ENCODE data around the gene TMOD2.

The TMOD2 gene

DNA sequence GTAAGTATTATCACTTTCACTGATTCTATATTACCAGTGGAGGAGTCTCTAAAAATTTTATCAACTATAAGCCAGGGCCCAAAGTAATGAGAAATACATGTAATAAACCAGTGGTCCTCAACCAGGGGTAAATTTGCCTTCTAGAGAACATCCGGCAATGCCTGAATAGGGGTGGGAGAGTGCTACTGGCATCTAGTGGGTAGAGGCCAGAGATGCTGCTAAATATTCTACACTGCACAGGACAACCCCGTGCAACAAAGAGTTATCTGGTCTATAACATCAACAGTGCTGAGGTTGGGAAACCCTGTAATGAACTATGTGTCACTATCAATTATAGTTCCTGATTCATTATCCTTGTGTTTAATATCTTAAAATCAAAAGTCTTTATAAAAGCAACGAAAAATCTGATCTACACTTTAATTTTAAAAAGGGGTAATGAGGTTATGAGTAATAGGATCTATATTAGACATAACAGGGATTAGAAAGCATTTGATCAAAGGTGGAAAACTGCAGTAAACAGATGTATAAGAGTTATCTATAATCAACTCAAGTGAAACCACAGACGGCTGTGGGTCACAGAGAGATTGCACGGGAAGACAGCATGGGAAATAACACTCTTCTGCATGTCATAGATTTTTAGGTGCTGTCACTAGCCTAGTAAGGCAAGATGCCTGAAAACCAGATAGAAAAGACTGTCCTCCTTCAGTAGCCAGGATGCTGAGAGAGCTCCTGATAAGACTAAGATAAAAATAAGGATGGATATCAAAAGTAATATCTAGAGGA is 16.0 kb upstream of the TMOD2 start:
- H3K4me3 ChIP-seq (ENCODE audit: control insufficient read depth, low read depth, low read length): no peak overlapping the region
- no peak for DNase-seq (ENCODE audit: low read depth)
- TF ChIP-seq, protein P1, sequence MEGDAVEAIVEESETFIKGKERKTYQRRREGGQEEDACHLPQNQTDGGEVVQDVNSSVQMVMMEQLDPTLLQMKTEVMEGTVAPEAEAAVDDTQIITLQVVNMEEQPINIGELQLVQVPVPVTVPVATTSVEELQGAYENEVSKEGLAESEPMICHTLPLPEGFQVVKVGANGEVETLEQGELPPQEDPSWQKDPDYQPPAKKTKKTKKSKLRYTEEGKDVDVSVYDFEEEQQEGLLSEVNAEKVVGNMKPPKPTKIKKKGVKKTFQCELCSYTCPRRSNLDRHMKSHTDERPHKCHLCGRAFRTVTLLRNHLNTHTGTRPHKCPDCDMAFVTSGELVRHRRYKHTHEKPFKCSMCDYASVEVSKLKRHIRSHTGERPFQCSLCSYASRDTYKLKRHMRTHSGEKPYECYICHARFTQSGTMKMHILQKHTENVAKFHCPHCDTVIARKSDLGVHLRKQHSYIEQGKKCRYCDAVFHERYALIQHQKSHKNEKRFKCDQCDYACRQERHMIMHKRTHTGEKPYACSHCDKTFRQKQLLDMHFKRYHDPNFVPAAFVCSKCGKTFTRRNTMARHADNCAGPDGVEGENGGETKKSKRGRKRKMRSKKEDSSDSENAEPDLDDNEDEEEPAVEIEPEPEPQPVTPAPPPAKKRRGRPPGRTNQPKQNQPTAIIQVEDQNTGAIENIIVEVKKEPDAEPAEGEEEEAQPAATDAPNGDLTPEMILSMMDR (conservative IDR thresholded peaks at IDR 0.05; ENCODE audit: control insufficient read depth, insufficient read depth, low read depth, low read length): peak; percentile 4

DNA sequence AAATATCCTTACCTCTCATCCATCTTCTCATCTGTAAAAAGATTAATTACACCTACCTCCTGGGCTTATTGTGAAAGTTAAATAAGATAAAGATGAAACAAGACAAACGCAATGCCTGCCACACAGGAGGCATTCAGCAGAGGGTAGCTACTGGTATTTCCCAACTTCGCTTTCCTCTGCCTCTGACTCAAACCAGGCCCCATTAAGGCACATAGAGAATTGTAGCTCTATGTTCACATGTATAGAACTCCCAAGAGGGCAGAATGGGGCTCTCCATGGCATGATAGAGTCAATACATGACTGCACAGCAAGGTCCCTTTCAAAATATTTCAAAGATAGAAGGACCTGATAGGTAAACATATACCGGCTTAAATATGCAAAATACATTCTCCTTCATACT is 15.3 kb upstream of the TMOD2 start:
- no peak for DNase-seq (ENCODE audit: low read depth)
- no peak overlapping the region for H3K4me3 ChIP-seq (ENCODE audit: control insufficient read depth, low read depth, low read length)
- TF ChIP-seq, protein P1 (conservative IDR thresholded peaks at IDR 0.05; ENCODE audit: control insufficient read depth, insufficient read depth, low read depth, low read length): no peak

DNA sequence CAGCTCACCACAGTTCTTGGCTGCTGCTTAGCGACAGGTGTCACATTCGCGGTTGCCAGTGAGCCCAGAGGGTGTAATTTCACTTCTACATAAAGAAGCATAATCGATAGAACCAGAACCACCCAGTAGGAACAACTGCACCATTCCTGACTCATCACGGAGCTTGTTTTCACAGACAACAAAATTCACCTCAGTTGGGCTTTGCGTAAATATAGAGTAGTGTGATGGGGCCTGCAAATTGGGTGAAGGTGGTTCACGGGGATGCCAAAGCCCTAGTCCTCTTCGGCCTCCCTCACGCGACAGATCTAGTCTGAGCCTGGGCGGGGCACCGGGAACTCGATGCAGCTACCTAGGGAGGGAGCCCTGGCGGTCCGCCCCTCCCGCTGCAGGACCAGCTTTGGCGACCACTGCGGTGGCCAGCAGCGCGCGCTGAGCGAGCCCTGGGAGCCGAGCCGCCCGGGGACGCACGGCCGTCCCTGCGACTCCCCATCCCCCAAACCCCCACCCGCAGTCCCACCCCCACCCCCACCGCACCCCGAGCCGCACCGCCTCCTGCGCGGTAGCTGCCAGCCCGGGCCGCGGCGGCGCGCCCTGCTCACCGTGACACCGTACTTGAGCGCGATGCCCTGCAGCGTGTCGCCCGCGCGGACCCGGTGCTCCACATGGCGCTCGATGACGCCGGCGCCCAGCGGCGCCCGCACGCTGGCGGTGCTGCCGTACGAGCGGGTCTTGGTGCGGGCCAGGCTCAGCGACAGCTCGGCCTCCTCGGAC is 14.5 kb upstream of the TMOD2 start:
- DNase-seq (ENCODE audit: low read depth): no peak
- TF ChIP-seq, protein P1 (conservative IDR thresholded peaks at IDR 0.05; ENCODE audit: control insufficient read depth, insufficient read depth, low read depth, low read length): no peak
- peak overlapping the region; percentile 67 for H3K4me3 ChIP-seq (ENCODE audit: control insufficient read depth, low read depth, low read length)

DNA sequence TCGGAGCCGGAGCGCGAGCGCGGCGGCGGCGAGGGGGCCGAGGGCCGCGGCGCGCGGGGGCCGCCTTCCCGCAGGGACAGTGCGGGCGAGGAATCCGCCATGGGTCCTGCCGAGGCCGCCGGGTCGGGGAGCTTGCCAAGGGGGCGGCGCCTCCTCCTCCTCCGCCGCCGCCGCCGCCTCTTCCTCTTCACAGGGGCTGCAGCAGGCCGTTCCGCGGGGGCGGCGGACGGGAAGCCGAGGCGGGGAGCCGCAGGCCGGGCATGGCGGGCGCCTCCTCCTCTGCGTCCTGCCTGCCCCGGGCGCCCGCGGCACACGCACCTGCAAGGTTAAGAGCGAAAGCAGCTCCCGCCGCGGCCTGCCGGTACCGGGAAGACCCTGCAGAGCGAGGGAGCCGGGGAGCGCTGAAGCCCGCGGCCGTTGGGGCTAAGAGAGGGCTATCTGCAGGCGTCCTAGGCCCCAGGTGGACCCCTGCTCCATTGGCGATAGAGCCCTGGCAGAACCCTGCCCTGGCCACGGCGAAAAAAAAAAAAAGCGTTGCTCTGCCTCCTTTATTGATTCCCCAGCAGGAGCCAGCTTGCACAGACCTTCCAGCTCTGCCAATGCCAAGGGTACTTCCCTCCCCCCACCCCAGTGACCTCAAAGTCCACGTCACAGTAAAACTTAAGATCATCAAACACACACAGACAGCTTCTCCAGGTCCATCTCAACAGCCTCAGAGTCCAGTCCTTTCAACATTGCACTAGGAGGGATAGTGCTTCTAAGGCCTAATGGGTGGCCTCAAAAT is 13.7 kb upstream of the TMOD2 start, which contains the start of gene LYSMD2:
Gene LYSMD2 (minus strand): TSS at position 134 of the 784 bp plus-strand sequence. CDS start 33 bp downstream, at position 101.
- peak; percentile 44 for DNase-seq (ENCODE audit: low read depth)
- TF ChIP-seq, protein P1 (conservative IDR thresholded peaks at IDR 0.05; ENCODE audit: control insufficient read depth, insufficient read depth, low read depth, low read length): no peak

DNA sequence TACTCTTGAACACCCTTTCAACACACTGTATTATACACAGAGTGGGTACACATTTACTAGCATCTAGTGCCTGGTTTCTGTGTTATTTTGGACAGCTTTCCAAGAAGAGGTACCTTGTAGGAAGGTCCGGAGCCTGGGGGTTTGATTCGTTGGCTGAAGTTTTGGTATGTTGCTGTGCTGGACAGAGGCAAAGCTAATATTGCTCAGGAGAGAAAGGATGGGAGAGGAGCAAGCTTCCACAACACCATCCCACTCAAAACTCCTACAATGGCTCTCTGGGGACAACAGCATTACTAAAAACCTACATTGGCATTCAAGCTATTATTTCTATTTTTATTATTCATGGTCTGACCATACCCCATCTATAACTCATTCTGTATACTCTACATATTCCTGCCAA is 12.8 kb upstream of the TMOD2 start:
- DNase-seq (ENCODE audit: low read depth): no peak
- TF ChIP-seq, protein P1 (conservative IDR thresholded peaks at IDR 0.05; ENCODE audit: control insufficient read depth, insufficient read depth, low read depth, low read length): no peak
- no peak overlapping the region for H3K4me3 ChIP-seq (ENCODE audit: control insufficient read depth, low read depth, low read length)

More for the DNA sequence above, 13.7 kb upstream of the TMOD2 start, which contains the start of gene LYSMD2:
- peak within 1 kb of the TSS; percentile 67 for H3K4me3 ChIP-seq (ENCODE audit: control insufficient read depth, low read depth, low read length)

DNA sequence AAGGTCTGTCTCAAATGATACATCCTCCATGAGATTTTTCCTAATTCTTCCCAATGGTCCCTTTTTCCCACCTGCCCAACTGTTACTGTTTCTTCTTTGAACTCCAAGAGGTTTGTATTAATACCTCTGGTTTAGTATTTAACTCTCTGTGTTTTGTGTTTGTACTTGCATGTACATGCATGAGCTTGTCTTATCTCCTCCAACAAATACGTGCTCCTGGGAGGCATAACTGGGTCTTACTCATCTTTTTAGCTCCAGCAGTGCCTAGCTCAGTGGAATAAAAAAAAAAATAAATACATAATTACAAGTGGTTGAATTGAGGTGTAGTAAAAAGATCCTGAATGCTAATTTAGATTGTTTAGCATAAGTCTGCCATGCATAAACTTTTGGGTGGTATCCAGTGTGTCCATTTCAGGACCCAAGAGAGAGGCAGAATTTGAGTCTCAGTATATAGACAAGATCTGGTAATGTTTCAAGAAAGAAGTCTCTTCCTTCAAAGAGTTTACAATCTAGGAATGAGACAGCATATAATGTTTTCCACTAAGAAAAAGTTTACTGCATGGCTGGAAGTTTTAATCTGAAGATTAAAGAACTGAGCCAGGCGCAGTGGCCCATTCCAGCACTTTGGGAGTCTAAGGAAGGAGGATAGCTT is 12.2 kb upstream of the TMOD2 start:
- TF ChIP-seq, protein P1 (conservative IDR thresholded peaks at IDR 0.05; ENCODE audit: control insufficient read depth, insufficient read depth, low read depth, low read length): no peak
- no peak for DNase-seq (ENCODE audit: low read depth)
- no peak overlapping the region for H3K4me3 ChIP-seq (ENCODE audit: control insufficient read depth, low read depth, low read length)

Measured in fibroblast of mammary gland (primary cell).